Inferior parietal cortex (tissue), 1 donor: Measurements from ENCODE around the gene CCDC150.
A peak's percentile ranks its signal among the peaks of the same experiment; 100 is the strongest.
"Not testable (repeated sequence)": the region's sequence is repeated elsewhere in the genome, so short reads cannot be mapped to it uniquely, and the experiment has no call there.

Source experiments
- DNase-seq: peaks from one replicate; pipeline ENCODE4 v3.0.0-alpha.2; 2016; ENCODE audit errors: extremely low spot score

CCDC150 gene

GRCh38 chr2:196635156-196635555 lies 4.4 kb upstream of the CCDC150 start:
- no peak for DNase-seq

GRCh38 chr2:196638765-196639164 lies 750 bp upstream of the CCDC150 start:
- DNase-seq, result no peak

- no peak for DNase-seq
Measured at GRCh38 chr2:196640031-196640548, 575 bp downstream of the CCDC150 start.

- no peak for DNase-seq
Measured at GRCh38 chr2:196649202-196649601, 9.7 kb downstream of the CCDC150 start.

GRCh38 chr2:196651387-196652094 lies 12.0 kb downstream of the CCDC150 start:
- DNase-seq, result no peak

GRCh38 chr2:196652869-196653268 lies 13.4 kb downstream of the CCDC150 start:
- DNase-seq, result no peak

GRCh38 chr2:196653843-196654242 lies 14.3 kb downstream of the CCDC150 start:
- no peak for DNase-seq

- DNase-seq, result no peak
Measured at GRCh38 chr2:196655761-196656160, 16.2 kb downstream of the CCDC150 start.

- no peak for DNase-seq
Measured at GRCh38 chr2:196657333-196657732, 17.8 kb downstream of the CCDC150 start.

- DNase-seq, result no peak
Measured at GRCh38 chr2:196659844-196660243, 20.3 kb downstream of the CCDC150 start.

- DNase-seq, result no peak
Measured at GRCh38 chr2:196660244-196660643, 20.7 kb downstream of the CCDC150 start.

GRCh38 chr2:196670342-196670741 lies 30.8 kb downstream of the CCDC150 start:
- no peak for DNase-seq

GRCh38 chr2:196675963-196676362 lies 36.4 kb downstream of the CCDC150 start:
- no peak for DNase-seq

GRCh38 chr2:196677404-196677803 lies 37.9 kb downstream of the CCDC150 start:
- DNase-seq, result peak; percentile 6

- DNase-seq, result no peak
Measured at GRCh38 chr2:196679368-196679767, 39.9 kb downstream of the CCDC150 start.

GRCh38 chr2:196681510-196681909 lies 42.0 kb downstream of the CCDC150 start:
- DNase-seq, result no peak

- DNase-seq, result no peak
Measured at GRCh38 chr2:196685792-196686191, 46.3 kb downstream of the CCDC150 start.

- DNase-seq, result not testable (repeated sequence)
Measured at GRCh38 chr2:196686737-196687136, 47.2 kb downstream of the CCDC150 start.

- DNase-seq, result no peak
Measured at GRCh38 chr2:196696423-196697079, 57.0 kb downstream of the CCDC150 start.

- DNase-seq, result no peak
Measured at GRCh38 chr2:196697825-196698224, 58.3 kb downstream of the CCDC150 start.

GRCh38 chr2:196702641-196703040 lies 63.1 kb downstream of the CCDC150 start:
- peak; percentile 8 for DNase-seq

- no peak for DNase-seq
Measured at GRCh38 chr2:196703695-196704094, 64.2 kb downstream of the CCDC150 start.

GRCh38 chr2:196710056-196710455 lies 70.5 kb downstream of the CCDC150 start:
- DNase-seq, result not testable (repeated sequence)
